ENCODE data around the gene DLGAP4. TPM values are rescaled to one million over a fixed set of nuclear protein-coding genes. Genes with fewer than 3 reads are reported as not detected.
A peak's percentile ranks its signal among the peaks of the same experiment; 100 is the strongest.

The DLGAP4 gene
- total RNA-seq, 1 donor from 2014 or later: 20.6 TPM

DNA sequence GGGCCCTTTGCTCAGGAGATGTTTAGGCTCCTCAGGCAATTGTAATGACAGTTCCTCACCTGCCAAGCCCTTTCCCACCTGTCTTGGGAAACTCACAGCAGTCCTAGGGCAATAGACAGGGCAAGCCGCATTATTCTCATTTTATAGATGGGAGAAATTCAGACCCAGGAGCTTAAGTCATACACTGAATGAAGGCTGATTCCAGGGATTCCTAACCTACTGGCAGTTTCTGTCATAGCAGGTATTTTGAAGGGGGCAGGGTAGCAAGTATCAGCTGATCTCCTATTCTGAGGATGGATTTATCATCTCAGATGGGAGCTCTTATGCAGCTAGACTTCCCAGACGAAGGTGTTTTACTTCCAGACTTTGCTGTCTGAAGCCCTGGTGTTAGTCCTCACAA is 173.8 kb downstream of the DLGAP4 start:
- no peak for DNase-seq

DNA sequence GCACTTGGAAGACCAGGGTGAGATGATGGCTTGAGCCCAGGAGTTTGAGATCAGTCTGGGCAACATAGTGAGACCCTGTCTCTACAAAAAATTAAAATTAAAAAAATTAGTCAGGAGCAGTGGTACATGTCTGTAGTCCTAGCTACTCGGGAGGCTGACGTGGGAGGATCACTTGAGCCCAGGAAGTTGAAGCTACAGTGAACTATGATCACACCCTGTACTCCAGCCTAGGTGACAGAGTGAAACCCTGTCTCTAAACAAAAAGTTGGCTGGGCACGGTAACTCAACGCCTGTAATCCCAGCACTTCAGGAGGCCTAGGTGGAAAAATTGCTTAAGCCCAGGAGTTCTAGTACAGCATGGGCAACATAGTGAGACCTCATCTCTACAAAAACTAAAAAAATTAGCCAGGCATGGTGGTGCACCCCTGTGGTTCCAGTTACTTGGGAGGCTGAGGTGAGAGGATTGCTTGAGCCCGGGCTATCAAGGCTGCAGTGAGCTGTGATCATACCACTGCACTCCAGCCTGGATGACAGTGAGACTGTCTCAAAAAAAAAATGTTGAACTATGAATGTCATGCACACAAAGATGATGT is 174.4 kb downstream of the DLGAP4 start:
- DNase-seq: no peak

DNA sequence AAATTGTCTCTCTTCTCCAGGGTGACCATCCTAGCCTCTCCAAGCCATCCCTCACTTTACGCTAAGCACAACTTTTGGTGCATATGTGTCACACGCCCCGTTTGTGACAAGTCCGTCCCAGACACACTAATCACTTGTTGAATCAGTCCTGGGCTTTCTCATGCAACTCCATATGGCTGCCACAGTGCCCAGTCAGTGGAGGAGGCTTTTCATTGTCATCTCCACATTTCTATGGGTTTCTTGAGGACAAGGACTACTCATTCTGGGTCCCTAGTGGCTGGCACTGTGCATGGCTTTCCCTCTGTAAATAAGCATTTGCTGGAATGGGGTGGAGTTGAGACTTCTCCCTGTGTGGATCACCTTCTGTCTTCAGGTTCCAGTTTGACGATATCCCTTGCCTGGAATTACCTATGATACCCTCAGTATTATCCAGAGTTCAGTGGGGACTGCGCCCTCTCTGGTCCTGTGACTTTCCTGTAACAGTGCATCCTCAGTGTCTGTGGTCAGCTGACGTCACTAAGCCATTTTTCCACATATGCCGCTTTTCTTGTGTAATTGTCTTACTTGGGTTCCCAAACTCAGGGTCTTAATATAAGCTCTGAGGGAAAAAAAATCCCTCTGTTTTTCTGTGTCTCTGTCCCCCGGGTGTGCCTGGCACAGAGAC is 175.4 kb downstream of the DLGAP4 start:
- DNase-seq: no peak

DNA sequence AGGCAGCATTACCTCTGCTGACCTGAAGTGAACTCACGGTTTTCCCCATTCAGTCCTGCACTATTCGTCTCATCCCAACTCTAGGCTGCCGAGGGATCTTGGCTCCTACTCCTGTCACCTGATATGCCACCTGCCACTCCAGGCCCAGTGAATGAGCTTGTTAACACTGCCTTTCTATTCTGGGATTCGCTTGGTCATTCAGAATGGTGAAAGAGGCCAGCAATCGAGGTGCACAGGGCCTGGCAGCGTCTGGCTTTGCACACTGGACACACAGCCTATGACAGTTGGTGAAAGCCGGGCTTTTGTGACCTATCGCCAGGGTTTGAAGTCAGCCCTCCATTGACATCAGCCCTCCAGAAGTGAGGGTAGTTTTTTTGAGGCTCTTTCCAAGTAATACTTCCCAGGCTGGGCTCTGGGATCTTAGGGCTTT is 175.9 kb downstream of the DLGAP4 start:
- peak; percentile 73 for DNase-seq

DNA sequence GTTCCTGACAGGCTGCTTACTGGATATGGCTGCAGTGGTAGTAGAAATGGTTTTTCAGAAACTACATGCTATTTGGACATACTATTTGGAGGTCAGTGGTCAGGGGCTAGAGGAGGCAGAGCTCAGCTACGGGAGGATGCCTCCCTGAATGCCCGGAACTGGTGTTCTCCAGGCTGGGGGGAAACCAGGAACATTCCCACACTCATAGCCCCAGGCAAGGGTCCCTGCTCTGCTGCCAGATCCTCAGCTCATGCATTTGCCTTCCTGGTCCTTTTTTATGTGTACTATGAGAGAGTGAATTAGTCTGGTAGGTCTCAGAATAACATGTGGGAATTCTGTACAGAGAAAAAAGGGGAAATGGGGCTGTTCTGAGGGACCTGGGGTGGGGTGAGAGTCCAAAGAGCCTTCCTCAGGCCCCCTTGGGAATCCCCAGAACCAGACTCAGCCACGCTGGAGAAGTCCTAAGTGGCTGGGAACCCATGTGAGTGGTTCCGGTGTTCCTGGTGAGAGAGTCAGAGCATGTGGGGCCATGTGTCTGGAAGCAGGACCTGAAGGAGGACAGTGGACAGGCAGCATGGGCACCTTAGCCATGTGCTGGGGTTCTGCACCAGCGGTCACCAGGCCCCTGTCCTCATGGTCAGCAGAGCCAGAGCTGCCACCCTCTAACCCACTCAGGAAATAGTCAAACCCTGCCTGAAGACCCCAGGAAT is 177.2 kb downstream of the DLGAP4 start:
- DNase-seq: no peak

DNA sequence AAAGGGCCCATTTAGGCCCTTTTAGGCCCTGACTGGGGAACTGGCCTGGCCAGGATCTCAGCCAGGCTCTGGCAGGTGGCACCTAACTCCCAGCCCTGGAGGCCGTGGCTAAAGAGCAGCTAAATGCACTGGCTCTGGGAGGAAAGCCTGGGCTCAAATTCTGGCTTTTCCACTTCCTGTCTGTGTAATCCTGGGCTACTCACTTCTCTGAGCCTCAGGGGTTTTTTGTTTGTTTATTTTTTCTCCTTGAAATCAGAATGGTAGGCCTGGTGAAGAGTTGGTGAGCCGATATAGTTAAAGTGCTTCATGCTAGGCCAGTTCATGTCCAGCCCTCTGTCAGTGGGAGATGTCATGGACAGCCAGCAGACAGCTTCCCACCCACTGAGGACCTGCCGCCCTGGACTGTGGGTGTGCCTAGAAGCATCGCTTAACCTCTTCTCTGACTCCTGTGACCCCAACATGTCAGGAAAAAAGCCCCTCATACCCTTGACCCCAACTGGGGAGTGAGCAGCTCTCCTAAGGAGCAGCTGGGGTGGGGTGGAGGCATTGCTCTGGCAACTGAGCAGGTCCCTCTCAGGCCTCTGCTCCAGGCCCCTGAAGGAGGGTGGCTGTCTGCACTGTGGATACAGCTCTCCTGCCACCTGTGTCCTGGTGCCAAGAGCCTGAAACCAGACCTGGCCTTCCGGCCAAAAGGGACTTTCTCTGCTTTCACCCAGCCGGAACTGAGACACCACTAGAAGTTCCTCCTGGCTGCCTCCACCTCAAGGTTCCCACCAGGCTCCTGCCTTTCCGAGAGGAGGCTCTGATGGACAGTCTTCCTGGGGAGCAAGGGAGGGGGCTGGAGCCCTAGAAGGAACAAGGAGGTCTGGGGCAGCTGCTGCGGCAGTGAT is 178.0 kb downstream of the DLGAP4 start:
- DNase-seq: no peak

DNA sequence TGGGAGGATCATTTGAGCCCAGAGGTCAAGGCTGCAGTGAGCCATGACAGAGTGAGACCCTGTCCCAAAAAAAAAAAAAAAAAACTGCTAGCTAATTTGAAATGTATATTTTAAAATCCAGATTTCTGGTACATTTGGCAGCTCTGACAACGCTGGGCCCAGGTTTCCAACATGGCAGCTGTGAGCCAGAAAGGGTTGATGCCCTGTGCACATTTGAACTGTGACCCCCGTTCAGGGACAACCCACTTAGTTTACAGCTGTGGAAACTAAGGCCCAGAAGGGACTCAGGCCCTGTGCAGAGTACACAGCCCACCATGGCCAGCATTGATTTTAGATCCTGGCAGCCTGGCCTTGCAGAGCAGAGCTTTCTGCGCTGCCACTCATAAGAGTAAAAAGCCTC is 179.1 kb downstream of the DLGAP4 start:
- DNase-seq: no peak

DNA sequence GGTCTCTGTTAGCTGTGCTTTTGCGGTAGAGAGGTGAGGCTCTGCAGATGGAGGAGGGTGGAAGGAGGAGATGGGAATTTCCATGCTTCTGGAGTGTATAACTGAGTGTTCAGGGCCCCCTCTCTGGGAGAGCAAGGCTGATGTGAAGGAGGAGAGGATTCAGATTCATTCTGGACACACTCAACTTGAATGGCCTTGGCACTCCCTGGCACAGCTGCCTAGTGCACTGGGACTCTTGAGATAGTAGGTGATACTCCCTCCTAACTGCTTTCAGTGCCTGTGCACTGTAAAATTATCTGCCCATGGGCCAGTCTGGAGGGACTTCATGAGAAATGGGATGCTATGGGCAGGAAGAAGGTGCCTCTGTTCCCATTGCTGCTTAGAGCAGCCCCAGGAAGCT is 180.9 kb downstream of the DLGAP4 start:
- DNase-seq: no peak

DNA sequence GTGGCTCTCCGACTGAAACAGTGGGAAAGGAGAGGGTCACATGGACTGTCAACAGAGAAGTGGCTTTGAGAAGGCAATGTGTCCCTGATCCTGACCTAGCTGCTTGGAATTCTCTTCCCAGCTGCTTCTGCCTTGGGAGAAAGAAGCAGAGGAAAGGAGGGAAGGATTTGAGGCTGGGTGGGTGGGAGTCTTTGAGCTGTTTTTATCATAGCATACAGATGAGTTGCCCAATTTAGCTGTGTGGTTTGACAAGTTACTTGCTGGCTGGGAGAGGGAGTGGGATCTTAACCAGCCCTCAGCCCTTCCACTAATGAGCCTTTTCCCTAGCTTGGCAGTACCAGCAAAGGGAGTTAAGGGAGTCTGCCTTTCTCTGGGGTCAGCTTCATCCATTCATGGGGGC is 184.1 kb downstream of the DLGAP4 start:
- no peak for DNase-seq

DNA sequence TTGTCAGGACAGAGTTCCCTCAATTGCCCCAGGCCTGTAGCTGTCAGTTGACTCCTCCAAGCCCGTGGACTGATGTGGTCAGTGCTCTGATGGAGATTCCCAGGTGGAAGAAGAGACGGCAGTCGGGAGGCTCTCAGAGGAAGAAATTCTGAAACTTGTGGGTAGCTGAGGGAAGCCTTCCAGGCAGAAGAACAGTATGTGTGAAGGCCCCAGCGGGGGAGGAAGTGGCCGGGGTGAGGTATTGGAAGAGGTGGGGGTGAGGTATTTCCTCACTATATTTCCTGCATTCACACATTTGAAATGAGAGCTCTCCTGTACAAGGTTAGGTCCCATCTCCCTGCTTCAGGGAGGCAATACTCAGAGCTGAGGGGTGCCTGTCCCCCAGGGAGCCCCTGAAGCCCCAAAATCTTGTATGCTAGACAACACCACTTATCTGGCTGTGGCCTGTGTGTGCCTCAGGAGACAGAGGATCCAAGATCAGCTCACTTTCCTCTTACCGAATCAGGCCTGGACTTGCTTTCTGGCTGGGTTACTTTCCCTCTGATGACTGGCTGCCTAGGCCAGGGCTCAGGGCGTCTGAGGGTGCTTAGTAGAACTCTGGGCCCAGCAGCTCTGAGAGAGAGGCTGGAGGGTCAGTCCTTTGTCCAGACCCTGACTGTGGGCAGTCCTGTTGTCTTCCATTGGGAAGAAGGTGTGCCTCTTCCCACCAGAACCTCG is 185.9 kb downstream of the DLGAP4 start:
- DNase-seq: no peak

DNA sequence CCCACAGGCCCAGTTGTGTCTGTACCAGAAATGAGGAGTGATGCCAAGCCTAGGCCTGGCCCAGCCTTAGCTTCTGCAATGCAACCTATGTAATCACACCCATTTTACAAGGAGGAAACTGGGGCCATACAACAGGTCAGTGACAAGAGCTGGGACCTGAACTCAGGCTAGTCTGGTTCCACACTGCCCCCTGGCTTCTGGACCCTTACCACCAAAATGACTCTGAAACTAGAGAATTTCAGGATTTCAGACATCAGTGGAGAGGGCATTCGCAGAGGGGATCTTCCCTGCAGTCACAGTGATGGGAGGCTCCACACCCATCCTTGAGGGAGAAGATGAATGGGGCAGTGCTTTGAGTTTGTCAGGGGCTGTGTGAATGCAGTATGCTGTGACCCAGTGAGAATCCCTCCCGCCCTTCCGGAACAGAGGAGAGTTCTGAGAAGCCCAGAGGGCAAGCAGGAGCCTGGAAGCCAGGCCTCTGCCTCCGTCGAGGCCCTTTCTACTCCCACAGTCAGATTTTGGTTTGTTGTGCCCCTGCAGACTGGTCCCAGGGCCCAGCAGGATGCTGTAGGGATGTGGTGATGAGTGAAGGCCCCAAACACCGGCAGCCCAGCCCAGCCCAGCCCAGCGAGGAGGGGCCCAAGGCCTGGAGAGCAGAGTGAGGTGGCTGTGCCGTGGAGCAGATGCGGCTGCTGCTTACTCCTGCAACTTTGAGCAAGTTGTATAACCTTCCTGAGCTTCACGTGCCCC is 187.1 kb downstream of the DLGAP4 start:
- no peak for DNase-seq

DNA sequence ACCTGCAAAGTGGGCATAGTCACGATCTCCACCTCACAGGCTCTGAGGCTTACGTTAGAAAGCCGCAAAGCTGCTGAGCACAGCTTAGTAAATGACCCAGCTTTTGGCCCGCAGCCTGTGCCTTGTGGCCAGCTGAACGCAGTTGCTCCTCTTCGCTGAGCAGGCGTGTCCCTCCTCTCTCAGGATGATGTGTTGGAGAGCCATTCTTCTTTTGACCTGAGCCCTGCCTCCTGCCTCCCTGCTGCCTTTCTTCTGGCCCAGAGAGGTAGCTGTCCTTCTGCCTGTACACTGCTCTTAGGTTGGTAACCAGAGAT is 187.6 kb downstream of the DLGAP4 start:
- peak; percentile 40 for DNase-seq

DNA sequence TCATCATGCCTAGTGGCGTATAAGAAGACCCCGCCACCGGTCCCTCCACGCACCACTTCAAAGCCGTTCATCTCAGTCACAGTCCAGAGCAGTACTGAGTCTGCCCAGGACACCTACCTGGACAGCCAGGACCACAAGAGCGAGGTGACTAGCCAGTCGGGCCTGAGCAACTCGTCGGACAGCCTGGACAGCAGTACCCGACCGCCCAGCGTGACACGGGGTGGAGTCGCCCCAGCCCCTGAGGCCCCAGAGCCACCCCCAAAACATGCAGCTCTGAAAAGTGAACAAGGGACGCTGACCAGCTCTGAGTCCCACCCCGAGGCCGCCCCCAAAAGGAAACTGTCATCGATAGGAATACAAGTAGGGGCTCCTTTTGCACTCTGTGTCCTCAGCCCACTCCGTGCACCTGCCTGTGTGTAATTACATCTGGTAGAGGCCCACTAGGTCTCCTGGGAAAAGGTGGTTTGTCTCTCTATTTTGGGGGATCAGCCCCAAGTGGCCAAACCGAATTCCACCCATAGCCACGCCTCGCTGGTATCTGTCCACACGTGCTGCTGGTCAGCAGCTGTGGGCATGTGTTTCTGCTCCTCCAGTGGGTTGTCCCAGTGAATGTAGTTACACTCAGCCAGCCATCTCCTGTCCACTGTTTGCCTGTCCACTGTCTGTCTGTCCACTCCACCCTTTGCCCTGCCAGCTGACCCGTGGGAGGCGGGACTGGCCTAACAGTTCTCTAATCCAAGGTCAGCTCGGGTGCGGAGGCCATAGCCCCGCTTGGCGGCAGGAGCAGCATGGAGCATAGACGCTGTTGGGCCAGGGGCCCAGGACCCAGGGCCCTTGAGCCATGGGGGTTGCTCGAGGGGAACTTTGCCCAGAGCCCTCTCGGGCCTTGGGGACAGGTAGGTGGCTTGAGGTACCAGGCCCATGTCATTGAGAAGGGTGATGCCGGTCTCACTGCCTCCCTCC is 190.8 kb downstream of the DLGAP4 start:
- DNase-seq: no peak

DNA sequence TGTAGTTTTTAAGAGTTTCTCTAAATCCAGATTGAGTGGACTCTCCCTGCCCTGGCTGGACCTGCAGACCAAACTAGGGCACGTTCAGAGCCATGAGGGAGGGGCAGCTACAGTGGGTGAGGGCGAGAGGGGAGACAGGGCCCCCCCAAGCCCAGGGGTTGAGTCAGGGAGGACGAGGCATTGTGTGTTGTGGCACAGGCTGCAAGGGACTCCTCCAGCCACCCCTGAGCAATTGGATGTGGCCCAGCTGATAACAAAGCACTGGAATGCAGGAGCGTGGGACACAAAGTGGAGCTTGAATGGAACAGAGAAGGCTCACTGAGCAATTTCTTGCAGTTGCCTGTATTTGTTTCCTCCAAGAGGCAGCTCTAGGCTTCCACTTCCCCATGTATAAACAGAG is 191.7 kb downstream of the DLGAP4 start:
- no peak for DNase-seq

DNA sequence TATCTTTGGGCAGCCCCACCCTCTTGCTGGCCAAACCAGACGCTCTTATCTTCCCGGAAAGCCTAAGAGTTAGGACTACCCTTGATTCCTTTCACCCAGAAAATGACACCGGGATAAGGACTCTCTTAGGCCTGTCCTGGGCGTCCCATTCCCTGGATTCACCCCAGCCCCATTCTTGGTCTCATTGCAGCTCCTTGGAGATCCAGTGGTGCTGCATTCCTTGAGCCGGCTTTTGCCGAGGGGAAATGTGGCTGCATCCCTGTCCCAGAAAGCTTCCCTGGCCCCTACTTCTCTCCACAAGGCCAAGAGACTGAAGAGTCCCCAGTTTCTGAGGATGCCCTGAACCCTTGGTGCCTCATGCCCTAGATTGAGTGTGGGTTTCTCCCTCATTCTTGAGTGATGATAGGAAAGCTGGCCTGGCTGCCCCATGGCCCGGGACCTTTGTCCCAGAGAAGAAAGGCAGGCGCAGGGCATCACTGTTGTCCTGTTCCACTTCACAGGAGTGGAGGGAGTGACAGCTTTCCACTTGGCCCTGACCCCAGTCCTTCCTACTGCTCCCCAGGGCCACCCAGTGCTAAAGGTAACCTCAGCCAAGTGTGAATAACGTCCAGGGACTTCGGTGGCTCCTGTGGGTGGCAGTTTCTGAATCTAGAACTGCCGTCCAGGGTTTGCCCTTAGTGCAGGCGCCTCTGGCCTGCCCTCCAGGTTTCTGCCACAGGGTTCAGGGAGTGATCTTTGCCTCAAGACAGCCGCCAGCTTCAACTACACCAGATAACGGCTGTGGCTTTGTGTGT is 192.4 kb downstream of the DLGAP4 start:
- DNase-seq: no peak

DNA sequence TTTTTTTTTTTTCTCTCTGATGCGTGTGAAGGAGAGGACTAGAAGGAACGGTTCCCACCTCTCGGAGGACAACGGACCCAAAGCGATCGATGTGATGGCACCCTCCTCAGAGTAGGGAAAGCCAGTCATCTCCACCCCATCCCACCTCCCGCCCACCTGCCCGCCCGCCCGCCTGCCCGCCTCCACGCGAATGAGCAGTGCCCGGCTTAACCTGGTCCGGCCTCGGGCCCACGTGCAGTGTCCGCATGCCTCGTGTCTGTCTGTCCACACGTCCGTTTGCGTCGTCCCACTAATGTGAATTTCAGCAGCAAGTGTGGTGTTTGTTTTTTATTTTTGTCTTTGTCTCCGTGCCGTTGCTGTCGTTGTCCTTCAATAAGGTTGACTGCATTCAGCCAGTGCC is 193.1 kb downstream of the DLGAP4 start:
- no peak for DNase-seq

DNA sequence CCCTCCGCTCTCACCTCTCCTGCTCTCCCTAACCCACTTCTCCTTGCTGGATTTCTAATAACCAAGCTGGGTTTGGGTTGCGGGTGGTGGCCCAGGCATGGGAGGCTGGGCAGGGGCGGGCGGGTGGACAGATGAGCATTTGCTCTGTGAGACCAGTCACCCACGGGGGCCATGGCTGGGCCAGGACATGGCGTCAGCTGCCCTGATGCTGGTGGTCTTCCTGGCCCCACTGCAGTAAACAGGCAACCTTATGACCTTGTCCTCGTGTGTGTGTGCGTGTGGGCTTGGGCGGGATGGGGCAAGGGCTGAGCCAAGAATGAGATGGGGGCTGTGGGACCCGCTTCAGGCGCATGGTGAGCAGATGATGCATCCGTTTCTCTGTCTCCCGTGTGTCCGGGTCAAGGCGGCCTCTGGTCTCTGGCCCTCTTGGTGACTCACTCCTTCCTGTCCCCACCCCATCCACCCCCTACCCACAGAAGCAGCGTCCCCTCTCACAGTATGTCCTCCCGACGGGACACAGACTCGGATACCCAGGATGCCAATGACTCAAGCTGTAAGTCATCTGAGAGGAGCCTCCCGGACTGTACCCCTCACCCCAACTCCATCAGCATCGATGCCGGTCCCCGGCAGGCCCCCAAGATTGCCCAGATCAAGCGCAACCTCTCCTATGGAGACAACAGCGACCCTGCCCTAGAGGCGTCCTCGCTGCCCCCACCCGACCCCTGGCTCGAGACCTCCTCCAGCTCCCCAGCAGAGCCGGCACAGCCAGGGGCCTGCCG is 193.8 kb downstream of the DLGAP4 start:
- DNase-seq: no peak

DNA sequence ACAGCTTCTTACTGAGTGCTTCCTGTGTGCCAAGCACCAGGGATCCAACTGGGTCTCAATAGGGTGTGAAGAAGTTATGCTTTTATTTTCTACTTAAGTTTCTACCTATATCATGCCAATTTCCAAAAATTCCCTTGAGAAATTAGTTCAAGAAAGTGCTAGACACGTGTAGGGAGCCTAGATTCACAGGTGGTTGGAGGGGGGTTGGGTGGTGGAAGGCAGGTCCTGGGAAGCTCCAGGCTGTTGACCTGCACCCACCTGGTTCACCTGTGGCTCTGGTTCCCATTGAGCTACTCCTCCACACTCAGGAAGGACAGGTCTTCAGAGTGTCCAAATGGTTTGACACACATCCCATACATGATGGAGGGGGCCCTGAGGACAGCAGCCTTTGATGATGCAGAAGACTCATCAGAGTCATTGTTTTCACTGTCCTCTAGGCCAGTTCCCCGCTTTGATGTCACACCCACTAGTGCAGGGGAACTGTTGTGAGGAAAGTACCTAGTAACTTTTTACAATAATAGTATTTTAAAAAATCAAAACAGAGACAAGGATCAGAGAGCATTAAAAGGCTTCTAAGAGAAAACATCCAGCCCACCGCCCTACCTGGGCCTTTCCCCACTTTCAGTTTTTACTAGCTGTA is 195.3 kb downstream of the DLGAP4 start:
- no peak for DNase-seq
